ENCODE measurements around the gene PAH.

The PAH gene

GRCh38 chr12:102814691-102815367 lies 102.2 kb downstream of the PAH start:
- DNase-seq, result no peak

DNA sequence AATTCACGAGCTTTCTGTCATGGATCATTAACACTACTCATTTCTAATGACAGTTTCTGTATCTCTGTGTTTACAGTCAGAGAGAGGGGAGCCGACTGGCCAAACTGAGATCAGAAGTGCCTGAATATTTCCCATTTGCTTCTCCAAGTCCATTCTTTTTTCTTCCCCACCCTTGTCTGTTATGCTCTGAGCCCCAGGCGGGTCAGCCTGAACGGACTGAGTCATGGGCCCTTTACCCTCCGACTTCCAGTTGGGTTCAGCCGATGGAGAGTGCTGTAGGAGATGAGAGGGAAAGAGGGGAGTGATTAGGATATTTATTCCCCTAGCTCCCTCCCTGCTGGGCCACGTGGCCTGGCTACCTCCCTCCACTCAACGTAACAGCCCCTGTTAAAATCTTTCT lies 104.7 kb downstream of the PAH start:
- DNase-seq, result no peak

- peak in 1 of 2 experiments; percentile 58 for DNase-seq
Measured at GRCh38 chr12:102811110-102811737, 105.8 kb downstream of the PAH start.

GRCh38 chr12:102808412-102808811 lies 108.6 kb downstream of the PAH start:
- DNase-seq, result no peak

DNA sequence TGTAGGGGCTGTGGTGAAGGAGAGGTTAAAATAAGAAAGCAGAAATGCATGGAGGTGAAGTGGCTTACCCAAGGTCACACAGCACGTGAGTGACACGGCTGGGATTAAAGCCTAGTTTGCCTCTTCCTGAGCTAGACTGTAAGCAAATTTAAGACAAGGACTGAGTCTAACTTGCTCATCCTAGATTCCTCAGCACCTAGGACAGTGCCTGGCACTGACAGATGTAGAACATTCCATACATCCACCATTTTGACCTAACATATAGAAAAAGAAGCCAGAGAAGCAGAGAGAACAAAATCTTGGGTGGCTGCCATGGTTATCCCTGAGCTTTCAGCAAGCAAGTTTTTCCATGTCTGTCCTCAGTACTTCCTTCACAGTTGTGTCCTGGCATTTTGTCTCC lies 110.5 kb downstream of the PAH start:
- DNase-seq, result no peak

DNA sequence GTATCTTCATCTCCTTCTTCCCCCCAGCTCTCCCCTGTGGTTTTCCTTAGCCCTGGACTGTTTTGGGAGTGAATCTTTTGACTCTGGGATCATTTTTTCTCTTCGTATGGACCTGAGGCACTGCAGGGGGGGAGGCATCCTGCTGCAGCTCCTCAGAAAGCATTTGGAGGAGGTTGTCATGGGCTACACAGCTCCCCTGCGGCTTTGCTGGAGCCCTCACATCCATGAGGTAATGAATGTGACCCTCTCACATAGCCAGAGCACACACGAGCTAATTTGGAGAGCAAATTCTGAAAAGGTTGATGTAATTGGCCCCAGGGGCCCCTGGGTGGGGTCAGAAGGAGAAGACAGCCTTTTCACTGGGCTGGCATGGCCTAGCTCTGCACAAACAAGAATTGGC lies 110.9 kb downstream of the PAH start:
- no peak for DNase-seq

- DNase-seq, result no peak
Measured at GRCh38 chr12:102800565-102800964, 116.5 kb downstream of the PAH start.

- no peak for DNase-seq
Measured at GRCh38 chr12:102799229-102799628, 117.8 kb downstream of the PAH start.

DNA sequence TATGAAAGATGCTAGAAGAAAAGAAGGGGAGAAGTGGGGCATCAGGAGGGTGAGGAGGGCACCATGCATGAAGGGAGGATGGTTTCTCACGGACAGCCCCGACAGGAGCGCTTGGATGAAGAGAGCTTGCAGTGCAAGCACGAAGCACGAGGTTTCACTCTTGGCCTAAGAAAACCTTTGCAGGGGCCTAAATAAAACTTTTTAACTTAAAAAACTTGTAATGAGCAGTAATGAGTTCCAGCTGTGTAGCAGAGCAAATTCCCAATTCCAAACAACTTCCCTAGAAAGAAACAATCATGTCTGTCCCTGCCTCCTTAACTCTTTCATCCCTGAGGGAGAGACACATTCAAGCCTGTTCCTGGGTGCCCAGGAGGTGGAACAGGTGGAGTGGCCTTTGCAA lies 119.5 kb downstream of the PAH start:
- no peak for DNase-seq

GRCh38 chr12:102793921-102794320 lies 123.1 kb downstream of the PAH start:
- DNase-seq, result no peak
